HL-60/S4 treated with retinoic acid at 250 ng/mL for 4 days and 3 days (cell line): ENCODE results near the gene OR4D2.

Experiments
- in situ Hi-C: fragments of 300-500 bp; cut with MboI; formaldehyde crosslinking; loops from 2 replicates; pipeline ENCODE4 v1.7.0; 2022; ENCODE audit warnings: low sequenced_read_pairs

OR4D2 gene

GRCh38 chr17:58172369-58173071 lies 5.7 kb downstream of the OR4D2 start:
- in situ Hi-C loops = no loop called here

GRCh38 chr17:58174871-58175270 lies 8.1 kb downstream of the OR4D2 start:
- in situ Hi-C loops = no loop called here

DNA sequence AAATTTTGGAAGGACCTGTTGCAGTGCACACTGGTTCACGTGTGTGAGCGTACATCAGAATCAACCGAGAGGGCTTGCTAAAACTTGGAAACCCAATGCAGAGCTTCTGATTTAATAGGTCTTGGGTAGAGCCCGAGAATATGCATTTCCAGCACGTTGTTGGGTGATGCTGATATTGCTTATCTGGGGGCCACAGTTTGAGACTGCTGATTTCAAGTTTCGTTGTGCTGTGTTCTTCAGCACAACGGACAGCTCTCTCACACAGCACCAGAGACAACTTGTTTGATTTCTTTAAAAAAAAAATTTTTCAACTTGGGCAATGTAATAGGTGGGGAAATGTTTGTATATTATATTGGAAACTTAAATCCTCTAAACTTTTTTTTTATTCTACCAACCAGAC lies 9.4 kb downstream of the OR4D2 start:
- in situ Hi-C loops = no loop called here

DNA sequence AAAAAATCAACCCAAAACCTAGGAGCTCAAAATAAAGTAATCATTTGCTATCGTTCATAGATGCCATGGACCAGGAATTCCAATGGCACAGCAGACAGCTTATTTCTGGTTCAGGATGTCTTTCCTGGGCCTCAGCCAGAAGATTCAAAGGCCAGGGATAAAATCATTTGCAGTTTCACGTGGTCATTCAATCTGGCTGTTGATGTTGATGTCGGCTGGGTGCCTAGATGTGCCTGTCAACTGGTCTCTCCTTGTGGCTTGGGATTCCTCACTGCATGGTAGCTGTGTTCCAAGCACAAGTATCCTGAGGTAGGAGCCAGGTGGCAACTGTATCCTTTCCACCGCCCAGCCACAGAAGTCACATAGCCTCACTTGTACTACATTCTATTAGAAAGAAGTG lies 15.0 kb downstream of the OR4D2 start:
- in situ Hi-C loops = no loop called here

- in situ Hi-C loops = no loop called here
These were observed 16.7 kb downstream of the OR4D2 start for GRCh38 chr17:58183514-58183913.

DNA sequence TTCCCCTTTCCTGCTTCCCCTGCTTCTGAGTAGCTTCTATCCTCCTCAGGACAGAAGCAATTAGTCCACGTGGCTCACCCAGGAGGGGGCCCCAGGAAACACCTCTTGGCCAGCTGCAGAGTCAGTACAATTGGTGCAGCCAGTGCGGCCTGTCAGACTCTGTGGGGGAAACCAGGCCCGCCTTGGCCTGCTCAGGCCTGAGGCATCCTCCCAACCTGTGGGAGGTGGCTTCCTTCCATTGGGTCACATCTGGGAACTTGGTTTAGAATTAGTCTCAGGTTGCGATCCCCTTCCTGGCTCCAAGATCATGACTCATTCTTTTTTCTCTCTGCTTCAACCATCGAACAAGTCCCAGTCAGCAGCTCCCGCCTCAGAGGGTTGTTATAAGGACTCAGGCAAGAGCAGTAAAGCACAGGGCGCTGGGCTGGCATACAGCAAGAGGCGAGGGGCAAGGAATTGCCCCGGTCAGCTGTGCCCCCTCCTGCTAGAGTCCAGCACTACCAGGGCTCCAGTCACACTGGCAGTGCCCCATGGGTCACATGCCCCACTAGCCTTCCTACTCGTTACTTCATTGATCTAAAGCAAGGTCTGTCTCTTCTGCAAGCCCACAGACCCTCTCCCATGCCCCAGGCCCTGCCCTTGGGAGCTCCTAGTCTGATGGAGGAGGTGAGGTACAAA lies 17.7 kb downstream of the OR4D2 start:
- in situ Hi-C loops = no loop called here

DNA sequence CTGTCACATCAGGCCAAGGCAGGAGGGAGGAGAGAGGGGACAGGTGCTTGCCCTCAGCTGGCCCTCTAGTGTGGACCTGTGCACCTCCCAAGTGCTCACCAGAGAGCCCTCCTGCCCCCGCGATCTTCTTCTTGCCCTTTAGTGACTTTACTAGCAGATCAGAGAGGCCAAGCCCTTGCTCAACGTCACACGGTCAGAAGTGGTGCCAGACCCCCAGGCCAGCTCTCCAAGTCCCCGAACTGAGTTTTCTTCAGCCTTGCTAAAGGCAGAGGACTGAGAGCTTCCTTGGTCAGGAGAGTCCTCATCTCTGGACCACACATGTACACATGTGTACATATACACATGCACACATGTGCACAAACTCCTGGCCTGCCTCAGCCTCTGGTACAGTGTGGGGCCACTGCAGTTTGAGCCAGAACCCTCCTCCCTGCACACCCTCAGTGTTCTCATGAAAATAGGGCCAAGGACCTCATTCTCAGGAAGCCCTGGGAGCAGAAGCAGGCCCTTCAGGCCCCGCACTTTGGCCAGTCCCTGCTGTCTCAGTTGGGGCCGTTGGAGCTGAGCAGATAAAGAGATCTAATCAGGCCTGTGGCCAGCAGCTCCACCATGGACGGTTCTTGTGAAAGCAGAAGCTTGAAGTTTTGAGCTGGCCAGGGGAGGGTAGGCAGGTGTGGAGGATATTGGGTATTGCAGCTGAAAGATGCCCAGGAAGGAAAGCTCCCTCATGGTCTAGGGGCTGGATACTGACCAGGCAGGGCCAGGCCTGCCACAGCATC lies 18.4 kb downstream of the OR4D2 start:
- in situ Hi-C loops = no loop called here

DNA sequence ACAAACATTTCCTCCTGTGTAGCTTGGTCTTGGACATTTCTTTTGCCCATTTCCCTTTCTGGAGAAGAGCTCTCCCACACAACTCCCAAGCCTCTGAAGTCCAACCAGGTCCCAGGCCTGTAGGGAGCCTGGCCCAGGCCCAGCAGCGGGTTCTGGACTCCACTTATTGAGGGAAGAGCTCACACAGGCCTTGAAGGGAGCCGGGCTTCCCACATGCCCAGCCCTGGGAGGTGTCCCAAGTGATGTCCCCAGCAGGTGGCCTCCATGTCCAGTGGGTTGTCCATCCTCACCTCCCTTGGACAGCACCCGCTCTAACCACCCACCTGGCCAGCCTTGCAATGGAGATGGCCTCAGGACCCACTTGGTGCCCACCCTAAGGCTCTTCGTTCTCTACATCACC lies 19.8 kb downstream of the OR4D2 start:
- in situ Hi-C loops = no loop called here

- in situ Hi-C loops = no loop called here
These were observed 20.3 kb downstream of the OR4D2 start for GRCh38 chr17:58187063-58187462.

GRCh38 chr17:58187675-58188074 lies 20.9 kb downstream of the OR4D2 start:
- in situ Hi-C loops = no loop called here

- in situ Hi-C loops = no loop called here
These were observed 22.8 kb downstream of the OR4D2 start for GRCh38 chr17:58189436-58190146.

GRCh38 chr17:58191241-58191896 lies 24.6 kb downstream of the OR4D2 start:
- in situ Hi-C loops = no loop called here

- in situ Hi-C loops = no loop called here
These were observed 25.8 kb downstream of the OR4D2 start, which contains the start of gene EPX for GRCh38 chr17:58192612-58193011. EPX (plus strand) TSS chr17:58192726; CDS start chr17:58192847, 121 bp downstream.

GRCh38 chr17:58193641-58194255 lies 27.0 kb downstream of the OR4D2 start:
- in situ Hi-C loops = no loop called here

GRCh38 chr17:58195518-58196123 lies 28.8 kb downstream of the OR4D2 start:
- in situ Hi-C loops = no loop called here

GRCh38 chr17:58196610-58197009 lies 29.8 kb downstream of the OR4D2 start:
- in situ Hi-C loops = no loop called here

- in situ Hi-C loops = no loop called here
These were observed 33.3 kb downstream of the OR4D2 start for GRCh38 chr17:58200024-58200633.

DNA sequence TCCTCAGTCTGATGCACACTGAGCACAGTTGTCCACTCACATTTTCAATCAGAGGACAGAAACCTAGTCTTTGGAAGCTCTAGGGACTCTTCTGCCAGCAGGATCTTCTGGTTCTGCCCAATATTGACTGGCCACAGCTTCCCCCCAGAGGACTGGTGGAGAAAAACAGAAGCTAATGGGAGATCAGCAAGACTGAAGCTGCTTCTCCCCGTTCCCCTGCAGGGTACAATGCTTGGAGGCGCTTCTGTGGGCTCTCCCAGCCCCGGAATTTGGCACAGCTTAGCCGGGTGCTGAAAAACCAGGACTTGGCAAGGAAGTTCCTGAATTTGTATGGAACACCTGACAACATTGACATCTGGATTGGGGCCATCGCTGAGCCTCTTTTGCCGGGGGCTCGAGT lies 36.1 kb downstream of the OR4D2 start:
- in situ Hi-C loops = no loop called here

DNA sequence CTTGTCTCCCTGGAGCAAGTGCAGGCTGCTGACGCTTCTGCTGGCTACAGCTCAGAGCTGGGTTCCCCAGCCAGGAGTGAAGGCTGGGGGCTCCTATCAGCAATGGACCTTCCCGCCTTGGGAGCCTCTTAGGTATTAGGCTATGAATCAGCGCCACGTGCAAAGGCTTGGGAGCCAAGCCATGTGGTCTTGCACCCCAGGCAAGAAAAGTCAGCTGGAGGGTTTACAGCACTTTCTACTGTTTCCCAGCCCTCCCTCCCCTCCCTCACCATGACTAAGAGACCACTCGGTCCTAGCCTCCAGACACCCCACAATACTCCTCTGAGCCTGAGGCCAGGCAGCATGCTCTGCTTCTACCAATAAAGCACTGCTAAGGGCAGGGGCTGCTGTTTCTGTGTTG lies 38.0 kb downstream of the OR4D2 start:
- in situ Hi-C loops = no loop called here
